HCT116 (cell line): ENCODE data around the gene COL4A1. TPM values are rescaled to one million over a fixed set of nuclear protein-coding genes. Genes with fewer than 3 reads are reported as not detected.

Experiments used
- ATAC-seq: fragments of 200-7000 bp; cut with Tn5 transposase; 2 replicates; pipeline ENCODE4 v1.9.1; 2020; ENCODE audit warnings: mild to moderate bottlenecking, moderate library complexity
- BruUV-seq: library from RNA; stranded (reverse); fragments of 400-500 nt; replicated peaks from 2 replicates; lab custom pipeline; 2021; lab: Mats Ljungman, UMichigan
- CTCF ChIA-PET: fragments of 300-600 bp; sonication (Branson Sonifier 250); formaldehyde crosslinking; loops from one replicate; lab custom pipeline; 2021; ENCODE audit warnings: antibody characterized with exemption; lab: Charles Lee
- POLR2A ChIA-PET: fragments of 300-600, 350-600 bp; sonication (Branson Sonifier 250); formaldehyde crosslinking; loops from one replicate; lab custom pipeline; 2021; ENCODE audit warnings: antibody characterized with exemption; lab: Charles Lee
- RAD21 ChIA-PET, 2 experiments: fragments of 300-600 bp; sonication (Branson Sonifier 250); formaldehyde crosslinking; loops; one replicate each; lab custom pipeline; 2023; ENCODE audit warnings: low total read pairs in 2 of 2; ENCODE audit not compliant: uncharacterized antibody in 2 of 2, unreplicated experiment in 2 of 2, low non-redundant PET in 1 of 2; lab: Charles Lee
- DNase-seq: peaks from one replicate; pipeline ENCODE4 v3.0.0-alpha.2; 2010; ENCODE audit warnings: low read depth, low spot score
- H2AFZ ChIP-seq: fragments of 200-600 bp; shearing (Covaris generic), sonication (generic); 2 replicates; pipeline ENCODE4 v1.6.1; 2017; ENCODE audit warnings: low read depth, mixed run types, mixed read lengths, antibody characterized with exemption, low read length; ENCODE audit not compliant: poor library complexity, severe bottlenecking
- H3K27ac ChIP-seq: 2 replicates; pipeline ENCODE4 v1.5.1; 2012; ENCODE audit warnings: low read depth, low read length
- H3K27me3 ChIP-seq: fragments of 200-600 bp; sonication (generic); 2 replicates; pipeline ENCODE4 v1.6.1; 2016; ENCODE audit warnings: mixed run types, low read length, mixed read lengths; ENCODE audit not compliant: insufficient read depth
- H3K36me3 ChIP-seq, 2 experiments: fragments of 200-500 bp in 1 of 2; fragments of 200-600 bp in 1 of 2; sonication (Bioruptor generic) in 1 of 2; sonication (generic) in 1 of 2; 2 replicates each; pipeline versions ENCODE4 v1.5.1 to v1.6.1; 2014 to 2016; ENCODE audit warnings: low read length in 2 of 2, inconsistent platforms in 1 of 2, mixed read lengths in 1 of 2, mixed run types in 1 of 2; ENCODE audit not compliant: insufficient read depth in 2 of 2, control insufficient read depth in 1 of 2
- H3K4me1 ChIP-seq, 2 experiments: fragments of 200-600 bp in 1 of 2; sonication (generic) in 1 of 2; 2 replicates each; pipeline versions ENCODE4 v1.5.1 to v1.6.1; 2012 to 2017; ENCODE audit warnings: low read length in 2 of 2, inconsistent platforms in 1 of 2, mild to moderate bottlenecking in 1 of 2, mixed read lengths in 1 of 2, mixed run types in 1 of 2, moderate library complexity in 1 of 2; ENCODE audit not compliant: insufficient read depth in 2 of 2, control insufficient read depth in 1 of 2
- H3K4me2 ChIP-seq: fragments of 200-600 bp; sonication (generic); 2 replicates; pipeline ENCODE4 v1.6.1; 2017; ENCODE audit warnings: mixed run types, low read length, mixed read lengths
- H3K4me3 ChIP-seq, 2 experiments: fragments of 200-600 bp in 1 of 2; sonication (generic) in 1 of 2; replicated peaks in 1 of 2; 2 replicates each; pipeline ENCODE4 v1.5.1; 2011 to 2016; ENCODE audit warnings: low read length in 2 of 2, control low read depth in 1 of 2, low read depth in 1 of 2, mild to moderate bottlenecking in 1 of 2, mixed read lengths in 1 of 2, mixed run types in 1 of 2
- H3K79me2 ChIP-seq: fragments of 200-600 bp; sonication (generic); 2 replicates; pipeline ENCODE4 v1.6.1; 2017; ENCODE audit warnings: mild to moderate bottlenecking, mixed run types, low read length, moderate library complexity, mixed read lengths; ENCODE audit not compliant: insufficient read depth
- H3K9ac ChIP-seq: fragments of 200-600 bp; sonication (generic); 2 replicates; pipeline ENCODE4 v1.6.1; 2016; ENCODE audit warnings: low read length, mixed read lengths
- H3K9me2 ChIP-seq: fragments of 200-600 bp; sonication (generic), shearing (Covaris generic); 2 replicates; pipeline ENCODE4 v1.6.1; 2017; ENCODE audit warnings: mixed run types, mild to moderate bottlenecking, moderate library complexity; ENCODE audit not compliant: insufficient read depth
- H3K9me3 ChIP-seq, 2 experiments: fragments of 200-500 bp in 1 of 2; fragments of 200-600 bp in 1 of 2; sonication (Bioruptor generic) in 1 of 2; sonication (generic) in 1 of 2; 2 replicates each; pipeline ENCODE4 v1.6.1; 2014 to 2017; ENCODE audit warnings: low read length in 2 of 2, mixed read lengths in 2 of 2, inconsistent platforms in 1 of 2, low read depth in 1 of 2, mild to moderate bottlenecking in 1 of 2, mixed run types in 1 of 2, moderate library complexity in 1 of 2; ENCODE audit not compliant: control insufficient read depth in 1 of 2, insufficient read depth in 1 of 2
- H4K20me1 ChIP-seq: fragments of 200-600 bp; sonication (generic), shearing (Covaris generic); 2 replicates; pipeline ENCODE4 v1.6.1; 2017; ENCODE audit warnings: mixed run types, mild to moderate bottlenecking, moderate library complexity; ENCODE audit not compliant: insufficient read depth
- CBX3 ChIP-seq: IDR thresholded peaks from 2 replicates; pipeline ENCODE4 v1.6.1; 2012; ENCODE audit warnings: low read depth
- CEBPB ChIP-seq: IDR thresholded peaks from 2 replicates; pipeline ENCODE4 v1.6.1; 2012; ENCODE audit warnings: low read depth
- EGR1 ChIP-seq: IDR thresholded peaks from 2 replicates; pipeline ENCODE4 v1.6.1; 2012; ENCODE audit warnings: low read depth
- EZH2 ChIP-seq: fragments of 200-600 bp; sonication (generic); IDR thresholded peaks from 2 replicates; pipeline ENCODE4 v1.6.1; 2017; ENCODE audit warnings: antibody characterized with exemption, mixed run types
- EZH2phosphoT487 ChIP-seq: fragments of 200-600 bp; IDR thresholded peaks from 2 replicates; pipeline ENCODE4 v1.6.1; 2018; ENCODE audit warnings: antibody characterized with exemption, borderline replicate concordance
- FOSL1 ChIP-seq: IDR thresholded peaks from 2 replicates; pipeline ENCODE4 v1.6.1; 2012; ENCODE audit warnings: low read depth
- POLR2AphosphoS5 ChIP-seq: IDR thresholded peaks from 2 replicates; pipeline ENCODE4 v1.6.1; 2011; ENCODE audit warnings: mild to moderate bottlenecking, low read depth, low read length, moderate library complexity
- RAD21 ChIP-seq: IDR thresholded peaks from 2 replicates; pipeline ENCODE4 v1.6.1; 2012; ENCODE audit warnings: low read depth, mild to moderate bottlenecking
- SP1 ChIP-seq: IDR thresholded peaks from 2 replicates; pipeline ENCODE4 v1.6.1; 2012; ENCODE audit warnings: low read depth
- SRF ChIP-seq: IDR thresholded peaks from 2 replicates; pipeline ENCODE4 v1.6.1; 2012; ENCODE audit warnings: low read depth
- TCF7L2 ChIP-seq: IDR thresholded peaks from 2 replicates; pipeline ENCODE4 v1.7.0; 2011; ENCODE audit warnings: borderline replicate concordance, inconsistent platforms; ENCODE audit not compliant: insufficient read depth, insufficient read length; ENCODE audit errors: extremely low read depth
- YY1 ChIP-seq: IDR thresholded peaks from 2 replicates; pipeline ENCODE4 v1.6.1; 2011; ENCODE audit warnings: low read length, low read depth, moderate library complexity, mild to moderate bottlenecking; ENCODE audit not compliant: insufficient replicate concordance; ENCODE audit errors: extremely low read depth
- ZFX ChIP-seq: fragments of 450-650 bp; IDR thresholded peaks from 2 replicates; pipeline ENCODE4 v1.6.1; 2017
- intact Hi-C: fragments of 100-400 bp; cut with micrococcal nuclease; formaldehyde crosslinking; loops from 2 replicates; pipeline ENCODE4 v1.10.0; 2022
- total RNA-seq: library from RNA; stranded (reverse); gene quantifications from one replicate; pipeline ENCODE4 v1.2.1, GENCODE V29; 2021; ENCODE audit not compliant: unreplicated experiment
- TF ChIP-seq, protein P1 (sequence below): IDR thresholded peaks from 2 replicates; pipeline ENCODE4 v1.6.1; 2012
- TF ChIP-seq, protein P2 (sequence below): IDR thresholded peaks from 2 replicates; pipeline ENCODE4 v1.6.1; 2012; ENCODE audit warnings: low read depth

The COL4A1 gene
- total RNA-seq, 1 experiment from 2014 or later, result 0.57 TPM

DNA sequence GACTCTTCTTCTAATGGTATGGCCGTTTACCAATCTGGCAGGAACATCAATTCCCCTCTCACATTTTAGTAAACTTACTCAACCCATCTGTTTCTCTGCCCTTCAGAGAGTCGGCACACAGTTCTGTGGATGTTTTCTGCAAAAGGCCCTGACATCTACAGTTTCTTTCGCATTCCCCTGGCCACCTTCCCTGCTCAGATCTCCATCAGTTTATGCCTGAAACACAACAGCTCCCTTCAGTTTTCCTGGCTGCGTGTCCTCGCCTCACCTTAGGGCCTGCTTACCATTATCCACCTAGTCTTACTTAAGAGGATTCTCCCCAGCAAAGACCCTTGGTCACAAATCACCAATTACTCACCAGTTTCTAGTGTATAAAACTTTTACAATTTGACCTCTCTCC, 25.2 kb downstream of the COL4A1 start:
- no TSS peak for BruUV-seq
- POLR2A ChIA-PET, result no interaction called here
- H3K4me2 ChIP-seq, result no peak overlapping the region
- no peaks in the 10 kb centered on the region for H3K4me1 ChIP-seq
- CTCF ChIA-PET, result no interaction called here
- ATAC-seq (no peak), DNase-seq (no peak)
- H2AFZ ChIP-seq, result no peak overlapping the region
- intact Hi-C loops, result no loop called here
- H3K9me3 ChIP-seq, result no peaks in the 10 kb centered on the region
- H3K9ac ChIP-seq, result no peak overlapping the region
- no peaks in the 10 kb centered on the region for H3K79me2 ChIP-seq
- no peaks in the 10 kb centered on the region for H3K36me3 ChIP-seq
- H3K27me3 ChIP-seq, result peaks cover 23% of the 10 kb centered on the region; the same call in 1 of the 2 replicates
- TF ChIP-seq RAD21, result no peak
- TF ChIP-seq CEBPB, result no peak
- no peak for TF ChIP-seq FOSL1
- TF ChIP-seq EZH2phosphoT487, result no peak
- no peak for TF ChIP-seq SRF
- TF ChIP-seq, protein P1, sequence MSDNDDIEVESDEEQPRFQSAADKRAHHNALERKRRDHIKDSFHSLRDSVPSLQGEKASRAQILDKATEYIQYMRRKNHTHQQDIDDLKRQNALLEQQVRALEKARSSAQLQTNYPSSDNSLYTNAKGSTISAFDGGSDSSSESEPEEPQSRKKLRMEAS, result no peak
- TF ChIP-seq EZH2, result no peak
- TF ChIP-seq CBX3, result no peak
- no peak overlapping the region for H3K4me3 ChIP-seq
- H3K9me2 ChIP-seq, result no peaks in the 10 kb centered on the region
- no peaks in the 10 kb centered on the region for H4K20me1 ChIP-seq
- no peak overlapping the region for H3K27ac ChIP-seq
- RAD21 ChIA-PET, result no interaction called here

DNA sequence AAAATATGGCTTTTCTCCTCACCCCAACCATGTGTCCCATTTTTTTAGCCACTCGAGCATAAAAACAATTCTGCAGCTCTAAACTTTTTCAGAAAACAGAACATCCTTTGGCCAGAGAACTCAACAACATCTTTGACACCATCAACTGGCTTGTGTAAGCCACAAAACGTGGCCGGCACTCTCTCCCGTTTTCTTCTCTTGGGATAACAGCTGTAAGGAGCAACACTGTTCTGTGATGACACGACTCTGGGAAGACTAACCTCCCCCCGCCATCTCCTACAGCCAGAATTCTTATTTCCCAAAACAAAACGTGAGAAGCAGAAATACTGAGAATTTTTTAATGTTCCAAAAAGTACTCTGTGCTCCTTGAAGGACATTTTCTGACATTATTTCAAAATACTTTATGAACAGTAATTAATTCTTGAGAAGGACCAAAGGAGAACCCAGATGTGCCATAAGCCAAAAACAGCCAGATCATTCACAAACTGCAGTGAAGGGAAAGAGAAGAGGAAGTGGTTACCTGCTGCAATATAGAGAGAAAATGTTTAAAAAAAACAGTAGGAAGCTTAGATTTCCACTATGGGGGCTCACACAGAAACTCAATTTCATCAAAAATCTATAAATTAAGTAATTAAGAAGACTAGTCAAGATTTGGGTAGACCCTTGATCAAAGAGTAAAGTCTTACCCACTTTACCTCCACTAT, 25.8 kb downstream of the COL4A1 start:
- Histone ChIP-seq H3K27ac (no peak overlapping the region), H3K9ac (no peak overlapping the region), H3K4me2 (no peak overlapping the region), H3K4me3 (no peak overlapping the region), H3K27me3 (peaks cover 23% of the 10 kb centered on the region; the same call in 1 of the 2 replicates), H3K36me3 (no peaks in the 10 kb centered on the region), H4K20me1 (no peaks in the 10 kb centered on the region), H2AFZ (no peak overlapping the region), H3K79me2 (no peaks in the 10 kb centered on the region), H3K4me1 (no peaks in the 10 kb centered on the region), H3K9me3 (no peaks in the 10 kb centered on the region), H3K9me2 (no peaks in the 10 kb centered on the region)
- POLR2A ChIA-PET, result no interaction called here
- intact Hi-C loops, result no loop called here
- no peak for ATAC-seq
- DNase-seq, result no peak
- no TSS peak for BruUV-seq
- RAD21 ChIA-PET, result no interaction called here
- CTCF ChIA-PET, result no interaction called here
- no peak for TF ChIP-seq ZFX
- TF ChIP-seq SP1, result no peak
- no peak for TF ChIP-seq EGR1
- no peak for TF ChIP-seq CEBPB
- TF ChIP-seq CBX3, result no peak
- TF ChIP-seq RAD21, result no peak
- TF ChIP-seq TCF7L2, result no peak
- TF ChIP-seq, protein P2, sequence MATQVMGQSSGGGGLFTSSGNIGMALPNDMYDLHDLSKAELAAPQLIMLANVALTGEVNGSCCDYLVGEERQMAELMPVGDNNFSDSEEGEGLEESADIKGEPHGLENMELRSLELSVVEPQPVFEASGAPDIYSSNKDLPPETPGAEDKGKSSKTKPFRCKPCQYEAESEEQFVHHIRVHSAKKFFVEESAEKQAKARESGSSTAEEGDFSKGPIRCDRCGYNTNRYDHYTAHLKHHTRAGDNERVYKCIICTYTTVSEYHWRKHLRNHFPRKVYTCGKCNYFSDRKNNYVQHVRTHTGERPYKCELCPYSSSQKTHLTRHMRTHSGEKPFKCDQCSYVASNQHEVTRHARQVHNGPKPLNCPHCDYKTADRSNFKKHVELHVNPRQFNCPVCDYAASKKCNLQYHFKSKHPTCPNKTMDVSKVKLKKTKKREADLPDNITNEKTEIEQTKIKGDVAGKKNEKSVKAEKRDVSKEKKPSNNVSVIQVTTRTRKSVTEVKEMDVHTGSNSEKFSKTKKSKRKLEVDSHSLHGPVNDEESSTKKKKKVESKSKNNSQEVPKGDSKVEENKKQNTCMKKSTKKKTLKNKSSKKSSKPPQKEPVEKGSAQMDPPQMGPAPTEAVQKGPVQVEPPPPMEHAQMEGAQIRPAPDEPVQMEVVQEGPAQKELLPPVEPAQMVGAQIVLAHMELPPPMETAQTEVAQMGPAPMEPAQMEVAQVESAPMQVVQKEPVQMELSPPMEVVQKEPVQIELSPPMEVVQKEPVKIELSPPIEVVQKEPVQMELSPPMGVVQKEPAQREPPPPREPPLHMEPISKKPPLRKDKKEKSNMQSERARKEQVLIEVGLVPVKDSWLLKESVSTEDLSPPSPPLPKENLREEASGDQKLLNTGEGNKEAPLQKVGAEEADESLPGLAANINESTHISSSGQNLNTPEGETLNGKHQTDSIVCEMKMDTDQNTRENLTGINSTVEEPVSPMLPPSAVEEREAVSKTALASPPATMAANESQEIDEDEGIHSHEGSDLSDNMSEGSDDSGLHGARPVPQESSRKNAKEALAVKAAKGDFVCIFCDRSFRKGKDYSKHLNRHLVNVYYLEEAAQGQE, result no peak
- TF ChIP-seq, protein P1, result no peak
- TF ChIP-seq POLR2AphosphoS5, result no peak
- TF ChIP-seq EZH2phosphoT487, result no peak
- TF ChIP-seq YY1, result no peak
